ENCODE data around the gene ADARB1.

GRCh38 chr21:45184869-45185268, 110.5 kb downstream of the ADARB1 start:
- TF ChIP-seq CTCF (conservative IDR thresholded peaks at IDR 0.05; ENCODE audit: low read depth in 2 of 2) = no peak
- no peak for TF ChIP-seq REST (IDR thresholded peaks at IDR 0.05; ENCODE audit: unreplicated experiment)
- no peak for TF ChIP-seq ZNF331 (CRISPR knock-in tag; IDR thresholded peaks at IDR 0.05; ENCODE audit: low read depth)
- no peak for TF ChIP-seq NANOG (IDR thresholded peaks at IDR 0.05; ENCODE audit: borderline replicate concordance)
- TF ChIP-seq EZH2 (IDR thresholded peaks at IDR 0.05; ENCODE audit: low read depth, unreplicated experiment) = no peak
- no peak for TF ChIP-seq POLR2AphosphoS5 (IDR thresholded peaks at IDR 0.05; ENCODE audit: low read depth)
- TF ChIP-seq JUNB (IDR thresholded peaks at IDR 0.05; ENCODE audit: unreplicated experiment) = no peak
- TF ChIP-seq EZH2phosphoT487 (IDR thresholded peaks at IDR 0.05; ENCODE audit: unreplicated experiment) = no peak
